Naive thymus-derived CD8-positive, alpha-beta T cell (primary cell): Measurements from ENCODE around the gene AKR1C2. TPM values are rescaled to one million over a fixed set of nuclear protein-coding genes. Genes with fewer than 3 reads are reported as not detected.
"Not testable (repeated sequence)": the region's sequence is repeated elsewhere in the genome, so short reads cannot be mapped to it uniquely, and the experiment has no call there.

Experiments
- ATAC-seq, 2 donors: fragments of 150-1000 bp; cut with Tn5 transposase in 1 of 2; sonication (Bioruptor Pico), chemical (Tn5 transposase) in 1 of 2; 1 replicate in 1 of 2; 2 replicates in 1 of 2; pipeline ENCODE4 v1.10.0; 2021; ENCODE audit warnings: mild to moderate bottlenecking in 2 of 2, moderate library complexity in 2 of 2
- POLR2A ChIA-PET: fragments of 350-600 bp; sonication (Branson Sonifier 250); formaldehyde crosslinking; loops from one replicate; lab custom pipeline; 2021; ENCODE audit warnings: antibody characterized with exemption; lab: Charles Lee
- DNase-seq, 10 donors: peaks; one replicate each; pipeline versions ENCODE4 v3.0.0 to v3.0.0-alpha.2; 2020 to 2022
- H3K27ac Mint-ChIP-seq, 10 donors: one replicate each; pipeline ENCODE4 v1.8.0; 2020 to 2022; ENCODE audit warnings: mild to moderate bottlenecking in 10 of 10, mixed read lengths in 10 of 10, moderate library complexity in 4 of 10, inconsistent platforms in 1 of 10
- H3K27me3 Mint-ChIP-seq, 5 donors: one replicate each; pipeline ENCODE4 v1.8.0; 2021 to 2022; ENCODE audit warnings: mixed read lengths in 5 of 5
- H3K36me3 Mint-ChIP-seq, 3 donors: one replicate each; pipeline ENCODE4 v1.8.0; 2020 to 2022; ENCODE audit warnings: mixed read lengths in 3 of 3, mild to moderate bottlenecking in 2 of 3, inconsistent platforms in 1 of 3
- H3K4me1 Mint-ChIP-seq, 4 donors: one replicate each; pipeline ENCODE4 v1.8.0; 2021 to 2022; ENCODE audit warnings: mixed read lengths in 4 of 4
- H3K4me3 Mint-ChIP-seq, 10 donors: one replicate each; pipeline ENCODE4 v1.8.0; 2020 to 2022; ENCODE audit warnings: mild to moderate bottlenecking in 10 of 10, mixed read lengths in 10 of 10, moderate library complexity in 6 of 10, inconsistent platforms in 1 of 10
- H3K9me3 Mint-ChIP-seq, 9 donors: one replicate each; pipeline ENCODE4 v1.8.0; 2020 to 2022; ENCODE audit warnings: mixed read lengths in 9 of 9, mild to moderate bottlenecking in 3 of 9, inconsistent platforms in 1 of 9, moderate library complexity in 1 of 9
- polyA plus RNA-seq, 3 donors: library from polyadenylated mRNA; unstranded; fragments of 300-500 nt; fragmentation: Illumina TruSeq; gene quantifications; one replicate each; pipeline ENCODE4 v1.2.3, GENCODE V29; 2021
- total RNA-seq, 8 experiments: library from RNA in 2 of 8; stranded (reverse) in 2 of 8; gene quantifications; one replicate each; pipeline ENCODE4 v1.2.3 and lab custom pipeline; 2021 to 2026

AKR1C2 gene
- total and polyA plus RNA-seq, 5 experiments from 2014 or later = not detected

DNA sequence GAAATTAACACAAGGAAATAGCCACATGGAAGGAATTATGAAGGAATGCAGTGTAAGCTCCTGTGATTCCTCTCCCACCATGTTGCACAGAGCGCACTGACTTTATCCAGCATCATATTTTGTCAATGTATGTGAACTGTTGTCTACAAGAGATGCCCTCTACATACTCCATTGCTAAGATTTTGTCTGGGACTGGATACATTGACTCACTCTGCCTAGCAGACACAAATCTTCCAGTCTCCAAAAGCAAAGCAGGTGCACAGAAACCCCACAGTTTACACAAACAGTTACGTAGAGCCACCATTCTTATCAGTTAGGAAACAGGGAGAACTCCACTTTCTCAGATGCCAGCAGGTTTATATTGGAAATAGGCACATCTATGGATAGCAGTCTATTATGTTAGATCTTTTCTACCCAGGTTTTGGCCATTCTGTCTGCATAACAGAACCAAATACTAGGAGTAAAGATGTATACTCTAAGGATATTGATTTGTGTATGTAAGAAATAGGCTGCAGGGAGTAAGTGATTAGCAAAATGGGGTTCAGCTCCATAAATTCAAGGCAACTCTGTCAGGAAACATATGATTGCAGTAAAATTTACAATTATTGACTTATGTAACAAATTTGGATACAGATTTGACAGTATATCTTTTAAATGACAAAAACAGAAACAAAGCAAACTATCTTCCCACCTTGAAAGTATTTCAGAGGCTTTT is 1.5 kb downstream of the AKR1C2 start:
- H3K4me1 Mint-ChIP-seq = no peaks in the 10 kb centered on the region
- POLR2A ChIA-PET = interaction anchor here (0.7 kb wide), 1 partner anchor 94 kb away, joined by 3 read pairs; no protein-coding TSS in a partner anchor

DNA sequence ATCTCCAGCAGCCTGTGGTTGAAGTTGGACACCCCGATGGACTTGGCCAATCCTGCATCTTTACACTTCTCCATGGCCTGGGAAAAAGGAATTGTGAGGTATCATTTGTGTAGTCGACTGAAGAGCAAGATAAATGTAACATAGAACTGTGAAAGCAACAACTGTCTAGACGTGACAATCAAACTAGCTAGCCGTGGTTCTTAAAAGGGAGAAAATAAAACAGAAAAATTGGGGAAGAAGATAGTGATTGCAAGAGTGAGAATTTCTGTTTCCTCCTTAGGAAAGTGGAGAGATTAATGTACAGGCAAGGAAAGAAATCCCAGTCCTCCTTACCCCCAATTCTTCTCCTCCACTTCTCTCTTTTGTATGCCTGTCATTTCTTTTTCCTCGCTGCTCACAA is 5.0 kb downstream of the AKR1C2 start:
- POLR2A ChIA-PET = no interaction called here
- no peak for ATAC-seq
- H3K36me3 Mint-ChIP-seq = no peaks in the 10 kb centered on the region
- no peak overlapping the region for H3K4me3 Mint-ChIP-seq
- H3K27me3 Mint-ChIP-seq = peaks cover 0 to 11% (median 0%) of the 10 kb centered on the region in 5 donors
- H3K4me1 Mint-ChIP-seq = no peaks in the 10 kb centered on the region
- H3K9me3 Mint-ChIP-seq = no peaks in the 10 kb centered on the region
- H3K27ac Mint-ChIP-seq = no peak overlapping the region
- DNase-seq = no peak

More for the DNA sequence above, 1.5 kb downstream of the AKR1C2 start:
- Mint-ChIP-seq H3K27ac (no peak overlapping the region), H3K4me3 (no peak overlapping the region), H3K27me3 (peaks cover 0 to 13% (median 0%) of the 10 kb centered on the region in 5 donors), H3K9me3 (peaks cover 0 to 14% (median 5%) of the 10 kb centered on the region in 9 donors), H3K36me3 (peaks cover 0 to 9% (median 0%) of the 10 kb centered on the region in 3 donors)
- ATAC-seq (no peak), DNase-seq (no peak)

DNA sequence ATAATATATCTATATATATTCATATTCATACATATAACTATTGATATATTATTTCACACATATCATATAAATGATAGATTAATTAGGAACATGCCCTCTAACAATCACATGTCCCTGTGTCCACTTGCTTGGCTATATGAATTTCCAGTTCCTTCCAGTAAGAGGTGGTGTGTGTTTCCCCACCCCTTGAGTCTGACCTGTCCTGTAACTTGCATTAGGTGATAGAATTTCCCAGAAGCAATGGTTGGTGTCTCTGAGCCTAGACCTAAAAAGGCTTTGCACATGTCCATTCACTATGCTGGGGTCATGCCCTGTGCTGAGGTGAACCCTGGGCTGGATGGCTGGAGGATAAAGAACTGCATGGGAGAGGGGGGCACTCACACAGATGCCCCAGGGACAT is 9.4 kb downstream of the AKR1C2 start:
- not testable (repeated sequence) for ATAC-seq, H3K9me3 Mint-ChIP-seq

DNA sequence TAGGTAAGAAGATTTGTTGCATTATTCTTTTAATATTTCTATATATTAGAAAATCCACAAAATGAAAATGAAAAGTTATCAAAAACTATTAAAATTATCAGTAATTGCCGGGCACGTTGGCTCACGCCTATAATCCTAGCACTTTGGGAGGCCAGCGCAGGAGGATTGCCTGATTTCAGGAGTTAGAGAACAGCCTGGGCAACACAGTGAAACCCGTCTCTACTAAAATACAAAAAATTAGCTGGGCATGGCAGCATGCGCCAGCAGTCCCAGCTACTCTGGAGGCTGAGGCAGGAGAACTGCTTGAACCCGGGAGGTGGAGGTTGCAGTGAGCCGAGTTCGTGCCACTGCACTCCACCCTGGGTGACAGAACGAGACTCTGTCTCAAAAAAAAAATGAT is 11.1 kb downstream of the AKR1C2 start:
- POLR2A ChIA-PET, H3K27ac Mint-ChIP-seq, H3K4me1 Mint-ChIP-seq, H3K4me3 Mint-ChIP-seq, H3K9me3 Mint-ChIP-seq, DNase-seq, H3K27me3 Mint-ChIP-seq, H3K36me3 Mint-ChIP-seq, ATAC-seq: not testable (repeated sequence)

More for the DNA sequence above, 9.4 kb downstream of the AKR1C2 start:
- H3K4me1 Mint-ChIP-seq, DNase-seq, H3K36me3 Mint-ChIP-seq, H3K4me3 Mint-ChIP-seq, H3K27me3 Mint-ChIP-seq, POLR2A ChIA-PET, H3K27ac Mint-ChIP-seq: not testable (repeated sequence)

DNA sequence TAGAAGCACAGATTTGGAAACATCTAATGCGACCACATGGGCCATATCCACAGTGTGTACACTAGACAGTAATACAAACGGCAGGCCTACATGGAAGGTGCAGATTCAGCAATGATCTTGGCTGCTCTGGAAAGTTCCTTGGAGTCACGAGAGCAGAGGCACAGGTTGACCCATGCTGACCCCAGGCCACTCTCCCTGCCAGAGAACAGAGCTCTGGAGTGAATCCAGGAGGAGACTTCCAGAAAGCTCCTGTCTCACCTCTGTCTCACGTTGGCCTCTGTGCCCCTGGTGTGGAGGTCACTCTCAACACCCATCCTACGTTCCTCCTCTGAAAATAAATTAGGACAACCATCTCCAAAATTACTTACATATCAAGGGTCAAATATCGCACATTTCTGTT is 12.2 kb downstream of the AKR1C2 start:
- DNase-seq, H3K27ac Mint-ChIP-seq, H3K4me1 Mint-ChIP-seq, H3K27me3 Mint-ChIP-seq, H3K36me3 Mint-ChIP-seq, H3K9me3 Mint-ChIP-seq, H3K4me3 Mint-ChIP-seq, ATAC-seq, POLR2A ChIA-PET: not testable (repeated sequence)

DNA sequence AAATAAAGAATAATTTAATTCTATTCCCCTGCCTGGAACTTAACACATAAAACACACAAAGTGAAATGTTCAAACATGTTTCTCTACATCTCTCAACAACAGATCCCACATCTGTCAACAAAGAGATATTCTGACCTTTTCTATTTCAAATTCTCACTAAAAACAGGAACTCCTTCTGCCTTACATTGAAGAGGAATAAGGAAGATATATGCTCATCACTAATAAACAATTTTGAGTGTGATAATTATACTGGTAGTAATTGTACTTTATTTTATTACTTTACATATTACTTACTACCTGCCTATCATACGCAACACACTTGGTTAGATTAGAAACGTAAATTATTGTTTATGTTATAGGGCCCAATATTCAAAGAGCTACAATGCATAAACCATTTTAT is 13.4 kb downstream of the AKR1C2 start:
- POLR2A ChIA-PET = no interaction called here
- H3K27ac Mint-ChIP-seq = no peak overlapping the region
- H3K36me3 Mint-ChIP-seq = no peaks in the 10 kb centered on the region
- no peak overlapping the region for H3K4me3 Mint-ChIP-seq
- DNase-seq = no peak
- H3K4me1 Mint-ChIP-seq = no peaks in the 10 kb centered on the region
- H3K27me3 Mint-ChIP-seq = peaks cover 0 to 7% (median 0%) of the 10 kb centered on the region in 5 donors
- H3K9me3 Mint-ChIP-seq = peaks cover 0 to 3% (median 0%) of the 10 kb centered on the region in 9 donors
- ATAC-seq = no peak

DNA sequence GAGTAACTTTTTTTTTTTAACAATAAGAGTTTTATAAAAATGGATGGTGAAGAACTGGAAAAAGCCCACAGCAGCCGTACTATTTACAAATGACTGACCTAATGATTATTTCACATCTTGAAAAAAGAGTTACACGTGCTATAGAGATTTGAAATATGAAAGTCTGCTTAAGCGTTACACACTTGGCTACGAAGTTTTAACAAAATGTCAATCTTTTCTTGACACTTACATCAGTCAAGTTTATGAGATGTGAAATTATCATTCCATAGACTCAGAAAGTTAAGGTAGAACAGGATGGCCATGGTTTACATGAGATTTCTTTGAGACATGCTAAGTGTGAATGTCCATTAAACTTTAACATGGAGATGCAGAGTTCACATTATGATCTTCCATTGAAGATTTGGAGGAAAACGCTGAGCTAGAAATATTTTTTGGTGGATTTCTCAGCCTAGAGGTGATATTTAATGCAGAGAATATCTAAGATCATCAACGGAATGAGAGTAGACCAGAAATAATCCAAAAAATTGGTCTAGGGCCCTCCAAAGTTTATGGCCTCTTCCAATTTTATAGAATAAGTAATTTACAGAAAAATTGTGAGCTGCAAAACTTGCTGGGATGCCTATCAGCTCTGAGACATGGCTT is 15.5 kb downstream of the AKR1C2 start:
- ATAC-seq, DNase-seq, POLR2A ChIA-PET, H3K9me3 Mint-ChIP-seq, H3K27me3 Mint-ChIP-seq, H3K27ac Mint-ChIP-seq, H3K4me1 Mint-ChIP-seq, H3K4me3 Mint-ChIP-seq, H3K36me3 Mint-ChIP-seq: not testable (repeated sequence)

DNA sequence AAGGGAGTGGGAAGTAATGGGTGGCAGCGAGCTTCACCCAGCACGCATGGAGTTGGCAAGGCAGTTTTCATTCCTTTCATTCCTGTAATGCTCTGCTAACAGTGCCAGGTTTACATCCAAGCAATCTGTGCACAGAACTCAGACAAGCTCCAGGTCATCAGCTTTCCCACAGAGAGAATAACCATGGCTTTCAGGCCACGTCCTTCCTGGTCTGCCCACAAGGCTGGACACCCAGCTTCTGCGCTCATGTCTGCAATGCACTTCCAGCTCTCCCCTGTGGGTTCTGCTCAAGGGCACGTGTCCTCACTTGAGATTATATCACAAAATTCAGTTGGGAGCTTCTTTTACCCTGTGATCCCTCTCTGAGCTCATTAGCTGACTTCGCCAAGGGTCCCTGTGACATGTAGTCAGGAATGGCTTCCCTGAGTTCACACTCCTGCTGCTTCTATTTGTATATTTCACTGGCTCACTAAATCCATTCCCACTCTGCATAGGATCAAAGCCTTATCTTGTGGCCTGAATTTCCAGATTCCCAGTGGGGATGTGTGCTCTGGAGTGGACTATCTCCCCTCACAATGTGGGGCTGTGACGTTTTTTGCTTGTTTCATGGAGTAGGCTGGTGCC is 18.6 kb downstream of the AKR1C2 start:
- POLR2A ChIA-PET = no interaction called here

DNA sequence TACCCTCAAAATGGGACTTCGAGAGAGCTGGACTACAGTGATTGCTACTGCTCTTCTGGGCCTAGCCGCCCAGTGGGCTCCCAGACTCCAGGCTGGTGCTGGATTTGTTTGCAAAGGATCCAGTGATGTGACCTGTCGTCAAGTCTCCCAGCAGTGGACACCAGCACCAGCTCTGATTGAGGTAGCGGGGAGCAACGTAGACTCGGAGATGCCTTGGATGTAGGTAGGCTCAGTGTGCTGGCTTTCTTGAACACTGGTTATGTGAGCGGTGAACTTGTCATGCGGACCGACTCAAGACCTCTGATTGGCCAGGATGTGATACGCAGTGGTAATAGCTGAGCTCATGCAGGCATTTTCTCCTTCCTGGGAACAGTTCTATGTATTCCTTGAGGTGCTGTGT is 19.4 kb downstream of the AKR1C2 start:
- H3K4me1 Mint-ChIP-seq = peaks cover 0 to 4% (median 2%) of the 10 kb centered on the region in 4 donors
- DNase-seq (no peak), ATAC-seq (no peak)
- POLR2A ChIA-PET = no interaction called here
- H3K27me3 Mint-ChIP-seq = peaks cover 0 to 26% (median 2%) of the 10 kb centered on the region in 5 donors
- peaks cover 0 to 2% (median 0%) of the 10 kb centered on the region in 9 donors for H3K9me3 Mint-ChIP-seq
- peaks cover 0 to 2% (median 0%) of the 10 kb centered on the region in 3 donors for H3K36me3 Mint-ChIP-seq
- H3K27ac Mint-ChIP-seq = peak overlapping the region in 1 of 10 donors; percentile 65
- no peak overlapping the region for H3K4me3 Mint-ChIP-seq

More for the DNA sequence above, 18.6 kb downstream of the AKR1C2 start:
- Mint-ChIP-seq H3K4me3 (no peak overlapping the region), H3K9me3 (peaks cover 0 to 2% (median 0%) of the 10 kb centered on the region in 9 donors), H3K4me1 (peaks cover 0 to 4% (median 2%) of the 10 kb centered on the region in 4 donors), H3K27ac (no peak overlapping the region), H3K27me3 (peaks cover 0 to 26% (median 2%) of the 10 kb centered on the region in 5 donors), H3K36me3 (peaks cover 0 to 2% (median 0%) of the 10 kb centered on the region in 3 donors)
- DNase-seq (no peak), ATAC-seq (no peak)

DNA sequence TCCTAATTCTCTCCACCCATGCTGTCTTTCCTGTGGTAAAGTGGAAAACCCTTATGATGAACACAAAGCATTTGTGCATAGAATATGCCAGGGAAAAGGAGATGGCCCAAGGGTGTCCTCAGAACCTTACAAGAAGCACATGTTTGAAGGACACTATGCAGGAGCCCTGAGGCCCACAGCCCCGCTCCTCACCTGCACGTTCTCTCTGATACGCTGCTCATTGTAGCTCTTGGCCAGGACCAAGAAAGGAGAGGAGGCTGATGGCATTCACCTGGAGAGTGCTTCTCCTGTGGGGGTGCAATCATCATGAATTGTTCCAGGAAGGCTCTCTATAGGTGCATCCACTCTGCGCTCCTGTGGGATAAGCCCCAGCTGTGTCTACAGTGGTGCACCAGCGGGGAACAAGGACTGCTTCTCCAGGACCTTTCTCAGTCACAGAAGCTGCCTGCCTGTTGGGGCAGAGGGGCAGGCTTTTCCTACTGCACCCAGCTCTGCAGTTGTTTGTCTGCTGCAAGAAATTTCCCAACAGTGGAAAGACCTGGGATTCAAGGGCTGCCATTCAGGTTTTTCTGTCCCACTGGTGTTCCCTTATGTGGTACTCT is 19.9 kb downstream of the AKR1C2 start:
- H3K4me3 Mint-ChIP-seq = no peak overlapping the region
- POLR2A ChIA-PET = no interaction called here
- ATAC-seq = no peak

DNA sequence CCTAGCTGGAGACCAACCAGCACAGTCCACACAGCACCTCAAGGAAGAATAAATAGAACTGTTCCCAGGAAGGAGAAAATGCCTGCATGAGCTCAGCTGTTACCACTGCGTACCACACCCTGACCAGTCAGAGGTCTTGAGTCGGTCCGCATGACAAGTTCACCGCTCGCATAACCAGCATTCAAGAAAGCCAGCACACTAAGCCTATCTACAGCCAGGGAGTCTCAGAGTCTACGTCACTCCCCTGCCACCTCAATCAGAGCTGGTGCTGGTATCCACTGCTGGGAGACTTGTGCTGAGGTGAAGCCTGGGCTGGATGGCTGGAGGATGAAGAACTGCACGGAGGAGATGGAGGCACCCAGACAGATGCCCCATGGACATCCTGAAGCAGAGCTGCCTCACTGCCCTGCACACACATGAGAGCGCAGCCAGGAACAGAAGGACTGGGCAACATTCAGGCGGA is 20.9 kb downstream of the AKR1C2 start:
- no peak for ATAC-seq
- no peak for DNase-seq
- POLR2A ChIA-PET = no interaction called here
- H3K36me3 Mint-ChIP-seq = peaks cover 0 to 2% (median 0%) of the 10 kb centered on the region in 3 donors
- H3K9me3 Mint-ChIP-seq = peaks cover 0 to 2% (median 0%) of the 10 kb centered on the region in 9 donors
- H3K4me1 Mint-ChIP-seq = peaks cover 0 to 4% (median 2%) of the 10 kb centered on the region in 4 donors
- H3K4me3 Mint-ChIP-seq = no peak overlapping the region
- no peak overlapping the region for H3K27ac Mint-ChIP-seq
- peaks cover 0 to 26% (median 2%) of the 10 kb centered on the region in 5 donors for H3K27me3 Mint-ChIP-seq

More for the DNA sequence above, 19.9 kb downstream of the AKR1C2 start:
- peaks cover 0 to 2% (median 0%) of the 10 kb centered on the region in 9 donors for H3K9me3 Mint-ChIP-seq
- H3K36me3 Mint-ChIP-seq = peaks cover 0 to 2% (median 0%) of the 10 kb centered on the region in 3 donors
- H3K27ac Mint-ChIP-seq = no peak overlapping the region
- no peak for DNase-seq
- peaks cover 0 to 4% (median 2%) of the 10 kb centered on the region in 4 donors for H3K4me1 Mint-ChIP-seq
- peaks cover 0 to 26% (median 2%) of the 10 kb centered on the region in 5 donors for H3K27me3 Mint-ChIP-seq

DNA sequence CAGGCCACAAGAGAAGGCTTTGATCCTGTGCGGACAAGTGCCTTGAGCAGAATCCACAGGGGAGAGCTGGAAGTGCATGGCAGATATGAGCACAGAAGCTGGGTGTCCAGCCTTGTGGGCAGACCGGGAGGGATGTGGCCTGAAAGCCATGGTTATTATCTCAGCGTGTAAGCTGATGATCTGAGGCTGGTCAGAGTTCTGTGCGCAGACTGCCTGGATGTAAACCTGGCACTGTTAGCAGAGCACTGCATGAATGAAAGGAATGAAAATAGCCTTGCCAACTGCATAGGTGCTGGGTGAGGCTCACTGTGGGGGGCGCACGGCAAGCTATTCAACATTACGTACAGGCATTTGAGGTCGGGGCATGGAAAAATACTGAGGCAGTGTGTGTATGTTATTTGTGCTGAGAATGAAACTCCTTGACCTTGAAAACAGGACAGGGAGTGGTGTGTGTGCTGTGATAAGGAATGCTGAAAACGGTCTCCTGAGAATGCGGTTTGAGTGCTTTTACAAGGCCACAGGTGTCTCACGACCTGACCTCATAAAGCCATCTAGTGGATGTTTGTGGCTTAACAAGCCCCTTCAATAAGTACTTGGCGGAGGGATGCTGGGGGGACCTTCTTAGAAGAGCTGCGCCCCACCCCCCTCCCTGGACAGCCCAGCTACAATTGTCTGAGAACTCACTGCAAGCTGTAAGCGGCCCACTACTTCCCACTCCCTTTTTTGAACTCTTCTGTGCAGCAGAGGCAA is 21.8 kb downstream of the AKR1C2 start:
- ATAC-seq (no peak), DNase-seq (peak in 2 of 10 donors; percentile 5 to 7)
- Mint-ChIP-seq H3K9me3 (peaks cover 0 to 2% (median 0%) of the 10 kb centered on the region in 9 donors), H3K4me3 (no peak overlapping the region), H3K4me1 (peaks cover 0 to 4% (median 2%) of the 10 kb centered on the region in 4 donors), H3K27ac (peak overlapping the region in 2 of 10 donors; percentile 22 to 51), H3K27me3 (peaks cover 0 to 26% (median 2%) of the 10 kb centered on the region in 5 donors), H3K36me3 (peaks cover 0 to 2% (median 0%) of the 10 kb centered on the region in 3 donors)
- POLR2A ChIA-PET = no interaction called here
